Adrenal gland (tissue), 12 donors: ENCODE data around the gene GGT5. TPM values are rescaled to one million over a fixed set of nuclear protein-coding genes. Genes with fewer than 3 reads are reported as not detected.
A peak's percentile ranks its signal among the peaks of the same experiment; 100 is the strongest.

Experiments
- DNase-seq, 7 donors: peaks; one replicate each; pipeline ENCODE4 v3.0.0-alpha.2; 2019 to 2020
- H3K27ac ChIP-seq, 5 donors: fragments of 200-600 bp; sonication (generic) in 4 of 5; 1 replicate in 3 of 5; 2 replicates in 2 of 5; pipeline versions ENCODE4 v1.5.1 to v1.8.0; 2016 to 2020; ENCODE audit warnings: mild to moderate bottlenecking in 1 of 5
- H3K27me3 ChIP-seq: fragments of 200-600 bp; 2 replicates; pipeline ENCODE4 v1.8.0; 2021
- H3K36me3 ChIP-seq, 2 donors: fragments of 200-600 bp; replicated peaks in 1 of 2; 1 replicate in 1 of 2; 2 replicates in 1 of 2; pipeline versions ENCODE4 v1.5.1 to v1.8.0; 2018 to 2022
- H3K4me1 ChIP-seq, 2 donors: fragments of 200-600 bp; replicated peaks in 1 of 2; 1 replicate in 1 of 2; 2 replicates in 1 of 2; pipeline versions ENCODE4 v1.5.1 to v1.8.0; 2018 to 2021
- H3K4me3 ChIP-seq, 4 donors: fragments of 200-600 bp; sonication (generic) in 3 of 4; one replicate each; pipeline ENCODE4 v1.5.1; 2016 to 2018
- H3K9me3 ChIP-seq, 3 donors: fragments of 200-600 bp; sonication (generic) in 1 of 3; replicated peaks in 1 of 3; 1 replicate in 2 of 3; 2 replicates in 1 of 3; pipeline versions ENCODE4 v1.5.1 to v1.8.0; 2016 to 2021
- CTCF ChIP-seq, 6 experiments: fragments of 450-650 bp in 4 of 6; fragments of 200-600 bp in 2 of 6; sonication (generic) in 1 of 6; IDR thresholded peaks; 1 replicate in 5 of 6; 2 replicates in 1 of 6; pipeline versions ENCODE4 v1.5.1 to v1.8.0; 2016 to 2021; ENCODE audit warnings: antibody characterized with exemption in 6 of 6, mild to moderate bottlenecking in 2 of 6, moderate library complexity in 1 of 6
- POLR2A ChIP-seq, 2 donors: fragments of 450-650 bp; IDR thresholded peaks; one replicate each; pipeline ENCODE4 v1.6.1; 2017; ENCODE audit warnings: antibody characterized with exemption in 2 of 2, mild to moderate bottlenecking in 2 of 2, moderate library complexity in 1 of 2
- WGBS, 4 donors: extraction: QIAGEN DNeasy Blood & Tissue Kit in 2 of 4; methylation state at CpG; one replicate each; pipeline versions ENCODE4 v1.1.5 to v1.1.7; 2013 to 2017; 5-methylcytosine and 5-hydroxymethylcytosine counted together
- intact Hi-C, 2 donors: fragments of 100-400 bp; cut with DNase I; formaldehyde crosslinking; loops; one replicate each; pipeline versions ENCODE4 v1.14.1 to v1.15.0; 2022 to 2023
- polyA plus RNA-seq, 3 donors: library from polyadenylated mRNA; stranded (reverse); fragments of 200-250 nt in 2 of 3; fragments of 350-450 nt in 1 of 3; fragmentation: Illumina TruSeq in 1 of 3; extraction: RNeasy Lipid Tissue Mini Kit (QIAGEN cat#74804) in 1 of 3; gene quantifications; one replicate each; pipeline ENCODE4 v1.2.3, GENCODE V29; 2013 to 2014
- total RNA-seq, 9 donors: library from RNA; depleted of rRNA in 4 of 9; stranded (reverse); fragments of >200 nt in 4 of 9; fragments of 120-200 nt in 1 of 9; fragmentation: NEBNext Ultra II Directional in 1 of 9; extraction: Animal tissue kit (Norgen Biotek cat#: 25700) in 1 of 9; gene quantifications; one replicate each; pipeline versions ENCODE4 v1.1.0 to v1.2.4, GENCODE V29; 2013 to 2023
- donor health status: healthy with polysubstance abuse.
- donor health status: Bipolar disorder and iron deficiency.
- donor health status: DM: yes; HTN: yes; CAD: no.
- donor health status: DM: no; HTN: no; CAD: no.
- donor health status: DM: no; HTN: no; CAD: no.
- donor health status: DM: yes; HTN: yes; CAD: no.

Gene GGT5
- total and polyA plus RNA-seq, 12 donors = 7.5 to 149 (median 78.5) TPM

- no peaks in the 10 kb centered on the region for H3K9me3 ChIP-seq
- WGBS, 4 donors = 88 to 98% (median 91%) methylated on average over 2 to 5 of the region's 5 CpGs
- H3K27ac ChIP-seq = peak overlapping the region in 1 of 5 donors; percentile 82
- no peak overlapping the region for H3K4me3 ChIP-seq
- TF ChIP-seq CTCF (IDR thresholded peaks at IDR 0.05) (no peak), POLR2A (IDR thresholded peaks at IDR 0.05) (no peak)
- intact Hi-C loops = loop anchor here in 1 of 2 donors (10.0 kb wide), 2 partner anchors 72 to 222 kb away; no protein-coding TSS in a partner anchor
- peaks cover 0 to 31% of the 10 kb centered on the region in 2 donors for H3K36me3 ChIP-seq
- DNase-seq = no peak
- H3K27me3 ChIP-seq = no peaks in the 10 kb centered on the region
- peaks cover 0 to 5% of the 10 kb centered on the region in 2 donors for H3K4me1 ChIP-seq
These were observed 67.8 kb downstream of the GGT5 start for GRCh38 chr22:24177045-24177444.

GRCh38 chr22:24176630-24177029 is 68.3 kb downstream of the GGT5 start:
- no peak for DNase-seq
- no peak for TF ChIP-seq CTCF (IDR thresholded peaks at IDR 0.05)
- no peak for TF ChIP-seq POLR2A (IDR thresholded peaks at IDR 0.05)
- H3K9me3 ChIP-seq = no peaks in the 10 kb centered on the region
- peak overlapping the region in 1 of 5 donors; percentile 82 for H3K27ac ChIP-seq
- peaks cover 0 to 35% of the 10 kb centered on the region in 2 donors for H3K36me3 ChIP-seq
- intact Hi-C loops = loop anchor here in 1 of 2 donors (10.0 kb wide), 2 partner anchors 72 to 222 kb away; no protein-coding TSS in a partner anchor
- 86 to 96% (median 92%) methylated on average over 8 to 10 of the region's 10 CpGs for WGBS, 4 donors
- no peak overlapping the region for H3K4me3 ChIP-seq
- peaks cover 0 to 5% of the 10 kb centered on the region in 2 donors for H3K4me1 ChIP-seq
- no peaks in the 10 kb centered on the region for H3K27me3 ChIP-seq

GRCh38 chr22:24176040-24176439 is 68.8 kb downstream of the GGT5 start:
- 87 to 95% (median 93%) methylated on average over 11 of the region's 11 CpGs; no CpG with 5 or more reads in 1 of the 4 donors for WGBS, 4 donors
- TF ChIP-seq POLR2A (IDR thresholded peaks at IDR 0.05) = no peak
- no peak for TF ChIP-seq CTCF (IDR thresholded peaks at IDR 0.05)
- H3K4me1 ChIP-seq = peaks cover 0 to 5% of the 10 kb centered on the region in 2 donors
- H3K9me3 ChIP-seq = no peaks in the 10 kb centered on the region
- no peaks in the 10 kb centered on the region for H3K27me3 ChIP-seq
- DNase-seq = no peak
- intact Hi-C loops = loop anchor here in 1 of 2 donors (10.0 kb wide), 2 partner anchors 71 to 221 kb away; no protein-coding TSS in a partner anchor
- H3K27ac ChIP-seq = peak overlapping the region in 1 of 5 donors; percentile 82
- H3K4me3 ChIP-seq = no peak overlapping the region
- peaks cover 0 to 41% of the 10 kb centered on the region in 2 donors for H3K36me3 ChIP-seq

- Histone ChIP-seq H3K36me3 (peaks cover 0 to 44% of the 10 kb centered on the region in 2 donors), H3K27ac (peak overlapping the region in 2 of 5 donors; percentile 34 to 82)
These were observed 69.6 kb downstream of the GGT5 start for GRCh38 chr22:24175160-24175808.

More at GRCh38 chr22:24175160-24175808, 69.6 kb downstream of the GGT5 start:
- DNase-seq = peak; percentile 85 to 92 (median 88)
- Histone ChIP-seq H3K27me3 (no peaks in the 10 kb centered on the region), H3K4me3 (no peak overlapping the region), H3K9me3 (no peaks in the 10 kb centered on the region), H3K4me1 (peaks cover 0 to 5% of the 10 kb centered on the region in 2 donors)
- intact Hi-C loops = loop anchor here in 1 of 2 donors (10.0 kb wide), 2 partner anchors 70 to 220 kb away; no protein-coding TSS in a partner anchor
- no peak for TF ChIP-seq POLR2A (IDR thresholded peaks at IDR 0.05)
- peak; percentile 67 to 94 (median 91) for TF ChIP-seq CTCF (IDR thresholded peaks at IDR 0.05)
- WGBS, 4 donors = 26 to 44% (median 42%) methylated on average over 7 to 11 of the region's 11 CpGs
